ENCODE results near the gene LUC7L3. TPM values are rescaled to one million over a fixed set of nuclear protein-coding genes. Genes with fewer than 3 reads are reported as not detected.
"Not testable (repeated sequence)": the region's sequence is repeated elsewhere in the genome, so short reads cannot be mapped to it uniquely, and the experiment has no call there.

The LUC7L3 gene
- total RNA-seq, 6 experiments from 2014 or later: 15.4 to 50.5 (median 31.0) TPM

- Histone ChIP-seq H3K9me3 (no peaks in the 10 kb centered on the region), H3K4me3 (peak overlapping the region; percentile 74 to 93 (median 79)), H3K4me1 (peaks cover 0 to 64% (median 31%) of the 10 kb centered on the region in 4 donors), H3K27ac (peak overlapping the region; percentile 10 to 99 (median 92)), H3K36me3 (no peaks in the 10 kb centered on the region), H3K27me3 (no peaks in the 10 kb centered on the region)
- intact Hi-C loops (cut with DNase I): no loop called here
- under 1% methylated on average over 7 of the region's 7 CpGs for WGBS (ENCODE audit: insufficient coverage, low coverage, low lambda C conversion rate, missing lambda C conversion rate)
- DNase-seq: no peak
- no peak for TF ChIP-seq POLR2A (IDR thresholded peaks at IDR 0.05)
- TF ChIP-seq, protein P1, sequence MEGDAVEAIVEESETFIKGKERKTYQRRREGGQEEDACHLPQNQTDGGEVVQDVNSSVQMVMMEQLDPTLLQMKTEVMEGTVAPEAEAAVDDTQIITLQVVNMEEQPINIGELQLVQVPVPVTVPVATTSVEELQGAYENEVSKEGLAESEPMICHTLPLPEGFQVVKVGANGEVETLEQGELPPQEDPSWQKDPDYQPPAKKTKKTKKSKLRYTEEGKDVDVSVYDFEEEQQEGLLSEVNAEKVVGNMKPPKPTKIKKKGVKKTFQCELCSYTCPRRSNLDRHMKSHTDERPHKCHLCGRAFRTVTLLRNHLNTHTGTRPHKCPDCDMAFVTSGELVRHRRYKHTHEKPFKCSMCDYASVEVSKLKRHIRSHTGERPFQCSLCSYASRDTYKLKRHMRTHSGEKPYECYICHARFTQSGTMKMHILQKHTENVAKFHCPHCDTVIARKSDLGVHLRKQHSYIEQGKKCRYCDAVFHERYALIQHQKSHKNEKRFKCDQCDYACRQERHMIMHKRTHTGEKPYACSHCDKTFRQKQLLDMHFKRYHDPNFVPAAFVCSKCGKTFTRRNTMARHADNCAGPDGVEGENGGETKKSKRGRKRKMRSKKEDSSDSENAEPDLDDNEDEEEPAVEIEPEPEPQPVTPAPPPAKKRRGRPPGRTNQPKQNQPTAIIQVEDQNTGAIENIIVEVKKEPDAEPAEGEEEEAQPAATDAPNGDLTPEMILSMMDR (IDR thresholded peaks at IDR 0.05): no peak
- ATAC-seq: no peak
Measured at GRCh38 chr17:50721194-50722010, 2.0 kb downstream of the LUC7L3 start.

GRCh38 chr17:50722746-50723145 lies 3.3 kb downstream of the LUC7L3 start:
- Histone ChIP-seq H3K36me3 (no peaks in the 10 kb centered on the region), H3K4me3 (no peak overlapping the region), H3K27ac (peak overlapping the region in 1 of 3 donors; percentile 1), H3K27me3 (no peaks in the 10 kb centered on the region), H3K4me1 (peaks cover 0 to 69% (median 31%) of the 10 kb centered on the region in 4 donors), H3K9me3 (no peaks in the 10 kb centered on the region)
- ATAC-seq: no peak
- TF ChIP-seq POLR2A (IDR thresholded peaks at IDR 0.05): no peak
- TF ChIP-seq, protein P1 (IDR thresholded peaks at IDR 0.05): no peak
- intact Hi-C loops (cut with DNase I): no loop called here
- DNase-seq: no peak
- WGBS (ENCODE audit: insufficient coverage, low coverage, low lambda C conversion rate, missing lambda C conversion rate): 16% methylated on average over 3 of the region's 3 CpGs

DNA sequence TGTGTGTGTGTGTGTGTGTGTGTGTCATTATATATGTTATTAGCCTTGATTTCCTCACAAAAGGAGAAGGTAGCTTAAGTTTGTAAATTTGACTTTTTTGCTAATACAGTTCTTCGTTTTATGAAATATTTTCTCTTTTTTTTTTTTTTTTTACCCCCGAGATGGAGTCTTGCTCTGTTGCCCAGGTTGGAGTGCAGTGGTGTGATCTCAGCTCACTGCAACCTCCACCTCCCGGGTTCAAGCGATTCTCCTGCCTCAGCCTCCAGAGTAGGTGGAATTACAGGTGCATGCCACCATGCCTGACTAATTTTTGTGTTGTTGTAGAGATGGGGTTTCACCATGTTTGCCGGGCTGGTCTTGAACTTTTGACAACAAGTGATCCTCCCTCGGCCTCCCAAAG lies 5.2 kb downstream of the LUC7L3 start:
- WGBS (ENCODE audit: insufficient coverage, low coverage, low lambda C conversion rate, missing lambda C conversion rate): 96% methylated on average over 6 of the region's 6 CpGs
- intact Hi-C loops (cut with DNase I); H3K9me3 ChIP-seq; ATAC-seq; H3K4me3 ChIP-seq; H3K36me3 ChIP-seq; H3K27me3 ChIP-seq; H3K27ac ChIP-seq; DNase-seq: not testable (repeated sequence)
- H3K4me1 ChIP-seq: peaks cover 0 to 85% (median 33%) of the 10 kb centered on the region in 4 donors

DNA sequence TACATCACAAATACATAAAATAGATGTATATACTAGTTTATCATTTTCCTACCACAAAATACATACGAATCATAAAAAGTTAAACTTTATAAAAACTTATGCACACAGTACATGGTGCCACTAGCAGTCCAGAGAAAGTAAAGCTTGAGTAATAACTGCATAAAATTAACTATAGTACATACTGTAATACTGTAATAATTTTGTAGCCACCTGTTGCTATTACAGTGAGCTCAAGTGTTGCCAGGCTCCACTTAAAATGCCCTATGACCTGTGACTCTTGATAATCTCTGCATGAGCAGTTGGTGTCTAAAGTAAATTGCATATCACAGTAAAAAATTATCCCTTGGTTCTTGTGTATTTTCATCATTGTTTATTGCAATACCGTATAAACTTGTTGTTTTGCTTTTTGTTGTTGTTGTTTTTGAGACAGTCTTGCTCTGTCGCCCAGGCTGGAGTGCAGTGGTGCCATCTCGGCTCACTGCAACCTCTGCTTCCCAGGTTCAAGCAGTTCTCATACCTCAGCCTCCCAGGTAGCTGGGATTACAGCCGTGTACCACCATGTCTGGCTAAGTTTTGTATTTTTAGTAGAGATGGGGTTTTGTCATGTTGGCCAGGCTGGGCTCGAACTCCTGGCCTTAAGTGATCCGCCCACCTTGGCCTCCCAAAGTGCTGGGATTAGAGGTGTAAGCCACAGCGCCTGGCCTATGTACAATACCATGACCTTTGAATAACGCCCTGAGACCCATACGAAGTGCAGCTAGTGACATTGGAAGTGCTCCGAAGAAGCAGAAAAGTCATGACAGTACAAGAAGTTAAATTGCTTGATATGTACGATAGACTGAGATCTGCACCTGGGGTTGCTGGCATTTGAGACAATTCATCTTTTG lies 6.6 kb downstream of the LUC7L3 start:
- Histone ChIP-seq H3K27ac (no peak overlapping the region), H3K4me1 (peaks cover 0 to 82% (median 31%) of the 10 kb centered on the region in 4 donors), H3K9me3 (no peaks in the 10 kb centered on the region), H3K27me3 (no peaks in the 10 kb centered on the region), H3K36me3 (no peaks in the 10 kb centered on the region), H3K4me3 (no peak overlapping the region)
- WGBS (ENCODE audit: insufficient coverage, low coverage, low lambda C conversion rate, missing lambda C conversion rate): 61% methylated on average over 11 of the region's 12 CpGs
- ATAC-seq (peak; percentile 45 to 57 (median 50)), DNase-seq (no peak)
- intact Hi-C loops (cut with DNase I): no loop called here
- TF ChIP-seq POLR2A (IDR thresholded peaks at IDR 0.05): no peak

DNA sequence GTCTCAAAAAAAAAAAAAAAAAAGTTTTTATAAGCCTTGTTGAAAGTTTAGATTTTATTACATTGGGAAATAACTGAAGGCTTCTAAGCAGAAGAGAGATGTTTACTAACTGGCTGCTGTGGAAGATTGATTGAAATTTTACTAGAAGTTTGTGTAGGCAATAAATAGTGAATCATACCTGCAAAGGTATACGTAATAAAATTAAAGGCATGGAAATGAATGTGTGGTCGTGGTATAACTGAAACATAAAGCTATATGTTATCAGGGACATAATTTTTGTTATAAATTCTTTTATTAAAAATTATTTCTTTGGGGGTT lies 8.7 kb downstream of the LUC7L3 start:
- H3K36me3 ChIP-seq: no peaks in the 10 kb centered on the region
- no peaks in the 10 kb centered on the region for H3K9me3 ChIP-seq
- H3K4me1 ChIP-seq: peaks cover 0 to 68% (median 21%) of the 10 kb centered on the region in 4 donors
- 56% methylated on average over 2 of the region's 2 CpGs for WGBS (ENCODE audit: insufficient coverage, low coverage, low lambda C conversion rate, missing lambda C conversion rate)
- DNase-seq (no peak), ATAC-seq (no peak)
- intact Hi-C loops (cut with DNase I): no loop called here
- H3K27ac ChIP-seq: no peak overlapping the region
- no peak for TF ChIP-seq POLR2A (IDR thresholded peaks at IDR 0.05)
- TF ChIP-seq, protein P1 (IDR thresholded peaks at IDR 0.05): no peak
- H3K4me3 ChIP-seq: no peak overlapping the region
- no peaks in the 10 kb centered on the region for H3K27me3 ChIP-seq

Data from right lobe of liver (tissue), 6 donors.